Head of caudate nucleus (tissue), 42 donors: ENCODE results near the gene CTDP1.
A peak's percentile ranks its signal among the peaks of the same experiment; 100 is the strongest.

Experiments
- DNase-seq, 42 donors: peaks; one replicate each; pipeline versions ENCODE4 v3.0.0 to v3.0.0-alpha.2; 2020 to 2021; ENCODE audit warnings: mixed read lengths in 7 of 42
- intact Hi-C: fragments of 100-400 bp; cut with DNase I; formaldehyde crosslinking; loops from one replicate; pipeline ENCODE4 v1.15.0; 2022

Gene CTDP1

GRCh38 chr18:79782566-79783308 is 103.1 kb downstream of the CTDP1 start:
- intact Hi-C loops: no loop called here
- peak in 4 of 42 donors; percentile 1 to 34 (median 18) for DNase-seq

GRCh38 chr18:79784071-79784913 is 104.7 kb downstream of the CTDP1 start:
- intact Hi-C loops: no loop called here
- DNase-seq: peak in 3 of 42 donors; percentile 9 to 24 (median 23)

- intact Hi-C loops: no loop called here
Observed at GRCh38 chr18:79784965-79785770, 105.6 kb downstream of the CTDP1 start.

GRCh38 chr18:79785831-79786230 is 106.2 kb downstream of the CTDP1 start:
- DNase-seq: peak in 1 of 42 donors; percentile 9
- intact Hi-C loops: no loop called here

More at GRCh38 chr18:79784965-79785770, 105.6 kb downstream of the CTDP1 start:
- peak in 3 of 42 donors; percentile 2 to 8 (median 5) for DNase-seq

GRCh38 chr18:79786304-79786703 is 106.7 kb downstream of the CTDP1 start:
- intact Hi-C loops: no loop called here
- peak in 1 of 42 donors; percentile 1 for DNase-seq

GRCh38 chr18:79786786-79787526 is 107.4 kb downstream of the CTDP1 start:
- intact Hi-C loops: no loop called here
- DNase-seq: peak in 3 of 42 donors; percentile 9 to 28 (median 13)

GRCh38 chr18:79787527-79787864 is 107.9 kb downstream of the CTDP1 start:
- intact Hi-C loops: no loop called here
- no peak for DNase-seq

GRCh38 chr18:79787865-79788733 is 108.5 kb downstream of the CTDP1 start:
- peak in 4 of 42 donors; percentile 5 to 30 (median 16) for DNase-seq
- intact Hi-C loops: no loop called here

- intact Hi-C loops: no loop called here
- DNase-seq: peak in 5 of 42 donors; percentile 5 to 31 (median 9)
Observed at GRCh38 chr18:79788734-79789085, 109.1 kb downstream of the CTDP1 start.

GRCh38 chr18:79789091-79789891 is 109.7 kb downstream of the CTDP1 start:
- DNase-seq: peak in 7 of 42 donors; percentile 2 to 18 (median 9)
- intact Hi-C loops: no loop called here

- intact Hi-C loops: no loop called here
- peak in 3 of 42 donors; percentile 3 to 35 (median 5) for DNase-seq
Observed at GRCh38 chr18:79789901-79790890, 110.6 kb downstream of the CTDP1 start.

GRCh38 chr18:79790996-79791972 is 111.7 kb downstream of the CTDP1 start:
- intact Hi-C loops: no loop called here
- DNase-seq: peak in 9 of 42 donors; percentile 6 to 54 (median 32)

- peak in 4 of 42 donors; percentile 6 to 29 (median 16) for DNase-seq
- intact Hi-C loops: no loop called here
Observed at GRCh38 chr18:79792096-79792987, 112.7 kb downstream of the CTDP1 start.

- DNase-seq: peak in 6 of 42 donors; percentile 11 to 54 (median 28)
- intact Hi-C loops: no loop called here
Observed at GRCh38 chr18:79792988-79793355, 113.4 kb downstream of the CTDP1 start.
